ENCODE results near the gene GLI3.
A peak's percentile ranks its signal among the peaks of the same experiment; 100 is the strongest.

Gene GLI3

GRCh38 chr7:42183547-42183946, 53.5 kb downstream of the GLI3 start:
- DNase-seq (ENCODE audit: low read depth), result peak; percentile 34
- TF ChIP-seq CTCF (IDR thresholded peaks at IDR 0.05; ENCODE audit: insufficient read depth, low read depth, low read length, missing control alignments), result no peak
- no peak overlapping the region for H3K4me3 ChIP-seq (ENCODE audit: low read length)

GRCh38 chr7:42181566-42181965, 55.4 kb downstream of the GLI3 start:
- DNase-seq (ENCODE audit: low read depth), result no peak
- H3K4me3 ChIP-seq (ENCODE audit: low read length), result no peak overlapping the region
- TF ChIP-seq CTCF (IDR thresholded peaks at IDR 0.05; ENCODE audit: insufficient read depth, low read depth, low read length, missing control alignments), result no peak

- no peak for TF ChIP-seq CTCF (IDR thresholded peaks at IDR 0.05; ENCODE audit: insufficient read depth, low read depth, low read length, missing control alignments)
- no peak for DNase-seq (ENCODE audit: low read depth)
- H3K4me3 ChIP-seq (ENCODE audit: low read length), result no peak overlapping the region
Observed at GRCh38 chr7:42180806-42181205, 56.2 kb downstream of the GLI3 start.

DNA sequence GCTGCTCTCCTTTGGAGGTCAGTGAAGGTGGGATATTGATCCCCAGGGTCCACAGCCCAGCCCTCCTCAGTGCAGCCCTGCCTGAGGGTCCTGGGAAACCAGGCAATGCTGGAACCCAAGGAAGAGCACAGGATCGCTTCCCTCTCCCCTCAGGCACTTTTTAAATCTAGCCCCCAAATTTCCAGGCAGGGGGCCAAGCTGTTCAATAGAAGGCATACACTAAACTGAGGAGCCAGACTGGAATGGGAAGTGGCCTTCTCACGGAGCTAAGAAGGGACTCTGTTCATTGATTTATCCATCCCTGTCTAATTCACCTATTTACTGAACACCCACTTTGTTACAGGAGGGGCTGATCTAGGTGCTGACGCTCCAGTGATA, 60.3 kb downstream of the GLI3 start:
- no peak for TF ChIP-seq CTCF (IDR thresholded peaks at IDR 0.05; ENCODE audit: insufficient read depth, low read depth, low read length, missing control alignments)
- no peak for DNase-seq (ENCODE audit: low read depth)
- H3K4me3 ChIP-seq (ENCODE audit: low read length), result no peak overlapping the region

GRCh38 chr7:42175834-42176723, 60.9 kb downstream of the GLI3 start:
- H3K4me3 ChIP-seq (ENCODE audit: low read length), result no peak overlapping the region
- DNase-seq (ENCODE audit: low read depth), result peak; percentile 48
- no peak for TF ChIP-seq CTCF (IDR thresholded peaks at IDR 0.05; ENCODE audit: insufficient read depth, low read depth, low read length, missing control alignments)

DNA sequence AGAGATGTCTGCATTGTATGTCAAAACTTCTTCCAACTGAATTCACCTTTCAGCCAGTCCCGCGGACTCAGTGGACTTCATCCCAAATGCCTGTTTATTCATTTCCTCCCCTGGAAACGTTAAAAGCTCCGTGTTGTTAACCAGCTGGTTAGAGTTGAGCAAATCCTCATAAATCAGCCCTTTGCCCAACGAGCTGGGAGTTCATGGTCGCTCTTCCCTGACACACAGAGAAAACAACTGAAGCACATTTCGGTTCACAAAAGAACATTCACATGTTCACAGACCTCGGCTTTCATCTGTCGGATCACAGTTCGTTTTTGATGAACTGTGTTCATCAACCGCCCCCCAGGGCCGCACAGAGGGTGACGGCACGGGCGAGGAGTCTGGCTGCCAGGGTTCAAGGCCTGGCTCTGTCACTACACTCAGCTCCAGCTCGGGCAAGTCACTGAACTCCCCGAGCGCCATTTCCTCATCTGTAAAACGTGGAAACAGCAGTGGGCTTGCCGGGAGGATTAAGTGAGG, 62.6 kb downstream of the GLI3 start:
- TF ChIP-seq CTCF (IDR thresholded peaks at IDR 0.05; ENCODE audit: insufficient read depth, low read depth, low read length, missing control alignments), result no peak
- H3K4me3 ChIP-seq (ENCODE audit: low read length), result no peak overlapping the region
- no peak for DNase-seq (ENCODE audit: low read depth)
